ENCODE data around the gene UBE2G1. TPM values are rescaled to one million over a fixed set of nuclear protein-coding genes. Genes with fewer than 3 reads are reported as not detected.

UBE2G1 gene
- total and polyA plus RNA-seq, 2 donors from 2014 or later, result 26.7 to 50.9 TPM

GRCh38 chr17:4229627-4230541, 136.6 kb downstream of the UBE2G1 start:
- Histone ChIP-seq H3K27ac (ENCODE audit: low read depth in 2 of 2, low read length in 2 of 2) (peak overlapping the region in 1 of 2 donors; percentile 34), H3K4me1 (ENCODE audit: control insufficient read depth in 2 of 3, insufficient read depth in 2 of 3, low read depth in 1 of 3, low read length in 3 of 3) (peaks cover 0 to 6% (median 0%) of the 10 kb centered on the region in 3 donors), H3K9ac (ENCODE audit: low read length in 3 of 3) (peak overlapping the region in 1 of 3 donors; percentile 8), H3K27me3 (ENCODE audit: control insufficient read depth, insufficient read depth, low read length) (no peaks in the 10 kb centered on the region), H3K36me3 (ENCODE audit: control insufficient read depth in 2 of 3, insufficient read depth in 3 of 3, low read length in 3 of 3) (peaks cover 0 to 10% (median 0%) of the 10 kb centered on the region in 3 donors), H3K4me3 (ENCODE audit: low read length in 3 of 3) (no peak overlapping the region), H3K9me3 (ENCODE audit: control insufficient read depth in 2 of 3, insufficient read depth in 1 of 3, low read length in 3 of 3) (no peaks in the 10 kb centered on the region)
- DNase-seq (peak in 1 of 5 donors; percentile 12), FAIRE-seq (no peak)
- intact Hi-C loops (cut with DNase I), result no loop called here
- no peak for TF ChIP-seq CTCF (IDR thresholded peaks at IDR 0.05; ENCODE audit: borderline replicate concordance, extremely low read depth, insufficient read depth)

DNA sequence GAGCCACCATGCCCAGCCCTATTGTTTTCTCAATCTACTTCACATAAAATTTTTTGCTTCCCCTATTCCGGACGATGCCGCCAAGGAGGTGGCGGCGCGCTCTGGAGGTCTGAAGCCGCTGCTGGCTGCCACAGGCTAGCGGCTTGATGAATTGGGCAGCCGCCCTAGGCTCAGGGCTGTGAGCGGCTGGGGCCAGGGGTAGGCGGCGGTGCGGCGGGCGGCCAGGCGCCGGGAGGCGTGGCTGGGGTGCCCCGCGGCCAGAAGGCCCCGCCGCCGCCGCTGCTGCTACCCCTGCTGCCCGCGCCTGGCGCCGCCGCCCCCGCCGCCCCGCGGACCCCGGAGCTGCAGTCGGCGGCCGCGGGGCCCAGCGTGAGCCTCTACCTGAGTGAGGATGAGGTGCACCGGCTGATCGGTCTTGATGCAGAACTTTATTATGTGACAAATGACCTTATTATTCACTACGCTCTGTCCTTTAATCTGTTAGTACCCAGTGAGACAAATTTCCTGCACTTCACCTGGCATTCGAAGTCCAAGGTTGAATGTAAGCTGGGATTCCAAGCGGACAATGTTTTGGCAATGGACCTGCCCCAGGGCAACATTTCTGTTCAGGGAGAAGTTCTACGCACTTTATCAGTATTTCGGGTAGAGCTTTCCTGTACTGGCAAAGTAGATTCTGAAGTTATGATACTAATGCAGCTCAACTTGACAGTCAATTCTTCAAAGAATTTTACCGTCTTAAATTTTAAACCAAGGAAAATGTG, 144.4 kb downstream of the UBE2G1 start:
- no peaks in the 10 kb centered on the region for H3K4me1 ChIP-seq (ENCODE audit: control insufficient read depth in 2 of 3, insufficient read depth in 2 of 3, low read depth in 1 of 3, low read length in 3 of 3)
- intact Hi-C loops (cut with DNase I), result no loop called here
- no peak overlapping the region for H3K4me3 ChIP-seq (ENCODE audit: low read length in 3 of 3)
- TF ChIP-seq CTCF (IDR thresholded peaks at IDR 0.05; ENCODE audit: borderline replicate concordance, extremely low read depth, insufficient read depth), result no peak
- no peak for FAIRE-seq
- no peak overlapping the region for H3K27ac ChIP-seq (ENCODE audit: low read depth in 2 of 2, low read length in 2 of 2)
- H3K27me3 ChIP-seq (ENCODE audit: control insufficient read depth, insufficient read depth, low read length), result no peaks in the 10 kb centered on the region
- H3K36me3 ChIP-seq (ENCODE audit: control insufficient read depth in 2 of 3, insufficient read depth in 3 of 3, low read length in 3 of 3), result peaks cover 0 to 14% (median 4%) of the 10 kb centered on the region in 3 donors
- no peak for DNase-seq
- H3K9me3 ChIP-seq (ENCODE audit: control insufficient read depth in 2 of 3, insufficient read depth in 1 of 3, low read length in 3 of 3), result no peaks in the 10 kb centered on the region
- H3K9ac ChIP-seq (ENCODE audit: low read length in 3 of 3), result no peak overlapping the region

GRCh38 chr17:4221163-4221562, 145.3 kb downstream of the UBE2G1 start:
- TF ChIP-seq CTCF (IDR thresholded peaks at IDR 0.05; ENCODE audit: borderline replicate concordance, extremely low read depth, insufficient read depth), result no peak
- no peaks in the 10 kb centered on the region for H3K4me1 ChIP-seq (ENCODE audit: control insufficient read depth in 2 of 3, insufficient read depth in 2 of 3, low read depth in 1 of 3, low read length in 3 of 3)

More at GRCh38 chr17:4221163-4221562, 145.3 kb downstream of the UBE2G1 start:
- intact Hi-C loops (cut with DNase I), result no loop called here
- Histone ChIP-seq H3K9me3 (ENCODE audit: control insufficient read depth in 2 of 3, insufficient read depth in 1 of 3, low read length in 3 of 3) (no peaks in the 10 kb centered on the region), H3K27ac (ENCODE audit: low read depth in 2 of 2, low read length in 2 of 2) (no peak overlapping the region), H3K9ac (ENCODE audit: low read length in 3 of 3) (no peak overlapping the region), H3K36me3 (ENCODE audit: control insufficient read depth in 2 of 3, insufficient read depth in 3 of 3, low read length in 3 of 3) (peaks cover 2 to 14% (median 4%) of the 10 kb centered on the region in 3 donors), H3K27me3 (ENCODE audit: control insufficient read depth, insufficient read depth, low read length) (no peaks in the 10 kb centered on the region), H3K4me3 (ENCODE audit: low read length in 3 of 3) (no peak overlapping the region)
- DNase-seq, result no peak
- FAIRE-seq, result no peak
